RWPE1 (cell line): ENCODE data around the gene TEKT1.

Experiments used
- CTCF ChIA-PET: fragments of 350-600 bp; sonication (Branson Sonifier 250); formaldehyde crosslinking; extraction: SDS; loops from one replicate; lab custom pipeline; 2021; lab: Yijun Ruan, JAX
- POLR2A ChIA-PET: fragments of 400-600 bp; formaldehyde crosslinking; extraction: SDS; loops from one replicate; lab custom pipeline; 2020; ENCODE audit warnings: antibody characterized with exemption; ENCODE audit not compliant: low non-redundant PET; lab: Yijun Ruan, JAX
- DNase-seq: peaks from one replicate; pipeline ENCODE4 v3.0.0; 2012; ENCODE audit warnings: low spot score
- H3K27ac ChIP-seq: fragments of 450-650 bp; 2 replicates; pipeline ENCODE4 v1.5.1; 2017
- CTCF ChIP-seq: fragments of 450-650 bp; conservative IDR thresholded peaks from 2 replicates; pipeline ENCODE4 v1.5.1; 2017; ENCODE audit warnings: low read depth, mild to moderate bottlenecking

Gene TEKT1

GRCh38 chr17:6812295-6812694 lies 19.2 kb downstream of the TEKT1 start:
- POLR2A ChIA-PET, result no interaction called here
- TF ChIP-seq CTCF, result no peak
- H3K27ac ChIP-seq, result no peak overlapping the region
- no peak for DNase-seq
- CTCF ChIA-PET, result interaction anchor here (0.8 kb wide), 1 partner anchor 14 kb away, joined by 3 read pairs; no protein-coding TSS in a partner anchor

- no peak overlapping the region for H3K27ac ChIP-seq
- no peak for TF ChIP-seq CTCF
- ChIA-PET POLR2A (no interaction called here), CTCF (no interaction called here)
- no peak for DNase-seq
Measured at GRCh38 chr17:6811510-6811909, 20.0 kb downstream of the TEKT1 start.

- POLR2A ChIA-PET, result no interaction called here
- TF ChIP-seq CTCF, result no peak
- CTCF ChIA-PET, result no interaction called here
- no peak for DNase-seq
- H3K27ac ChIP-seq, result no peak overlapping the region
Measured at GRCh38 chr17:6800422-6801027, 31.0 kb downstream of the TEKT1 start.

DNA sequence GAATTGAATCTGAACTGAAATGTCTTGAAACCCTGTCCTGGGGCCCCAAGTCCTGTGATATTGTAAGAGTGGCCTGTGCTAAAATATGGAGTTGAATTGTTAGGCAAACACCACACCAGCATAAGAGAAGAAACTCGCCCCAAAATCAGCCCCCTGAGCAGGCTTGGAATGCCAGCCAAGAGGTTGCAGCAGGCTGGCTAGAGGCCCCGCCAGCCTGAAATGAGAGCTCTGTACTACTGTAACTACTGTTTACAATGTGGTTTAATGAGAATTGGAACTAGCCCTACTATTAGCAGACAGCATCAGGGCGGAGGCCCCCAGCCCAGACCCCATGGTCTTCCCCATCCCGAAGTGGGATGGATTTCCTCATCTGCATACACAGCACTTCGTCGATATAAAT lies 31.8 kb downstream of the TEKT1 start:
- CTCF ChIA-PET, result no interaction called here
- no peak for DNase-seq
- no peak for TF ChIP-seq CTCF

GRCh38 chr17:6797718-6798351 lies 33.7 kb downstream of the TEKT1 start:
- no peak for DNase-seq
- no peak overlapping the region for H3K27ac ChIP-seq
- no peak for TF ChIP-seq CTCF
- ChIA-PET CTCF (interaction anchor here (0.5 kb wide), 2 partner anchors 176 to 245 kb away, joined by 3 to 4 read pairs; no protein-coding TSS in a partner anchor), POLR2A (no interaction called here)

More for the DNA sequence above, 31.8 kb downstream of the TEKT1 start:
- no peak overlapping the region for H3K27ac ChIP-seq
- POLR2A ChIA-PET, result no interaction called here

DNA sequence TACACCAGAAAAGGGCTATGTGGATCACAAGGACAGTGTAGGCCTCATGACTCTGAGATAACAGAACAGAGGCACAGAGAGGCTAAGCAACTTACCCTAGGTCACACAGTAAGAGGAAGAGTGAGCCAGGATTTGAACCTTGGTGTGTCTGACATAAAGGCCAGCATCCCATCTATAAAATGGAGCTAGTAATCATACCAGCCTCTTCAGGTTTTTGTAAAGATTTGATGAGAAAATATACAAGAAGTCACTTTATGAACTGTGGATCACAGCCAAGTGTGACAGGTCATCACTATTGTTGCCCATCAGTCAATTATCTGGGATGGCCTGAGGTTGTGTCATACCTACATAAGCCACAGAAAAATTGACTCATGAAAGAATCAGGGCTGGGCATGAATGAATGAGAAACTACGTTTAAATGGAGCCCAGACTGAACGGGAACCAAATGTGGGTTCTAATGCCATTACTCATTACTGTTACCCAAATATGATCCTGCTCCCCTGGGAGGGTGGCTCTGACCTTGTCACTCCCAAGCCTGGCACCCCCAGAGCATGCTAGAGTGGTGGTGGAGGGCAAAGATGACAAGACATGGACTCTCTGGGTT lies 34.5 kb downstream of the TEKT1 start:
- ChIA-PET CTCF (interaction anchor here (0.7 kb wide), 1 partner anchor 209 kb away, joined by 4 read pairs; no protein-coding TSS in a partner anchor), POLR2A (no interaction called here)
- no peak for TF ChIP-seq CTCF
- H3K27ac ChIP-seq, result peak overlapping the region; percentile 53; the same call in 1 of the 2 replicates
- DNase-seq, result peak; percentile 65
